ENCODE results near the gene IMMP2L.

IMMP2L gene

DNA sequence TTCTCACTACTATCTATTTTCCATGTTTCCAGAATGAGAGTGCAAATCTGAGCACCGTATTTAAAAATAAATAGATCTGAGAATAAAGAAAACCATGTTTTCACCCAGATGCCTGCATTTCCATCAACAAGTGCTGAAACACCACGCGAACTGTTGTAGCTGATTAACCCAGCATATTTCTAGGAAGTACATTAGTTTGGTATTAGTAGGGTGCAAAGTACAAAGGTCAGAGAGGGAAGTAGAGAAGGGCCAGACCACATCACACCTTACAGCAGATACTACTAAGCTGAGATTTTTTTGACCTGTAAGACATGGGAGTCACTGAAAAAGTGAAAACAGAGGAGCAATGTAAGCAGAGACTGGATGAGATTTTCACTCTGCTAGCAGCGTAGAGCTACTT, 181.3 kb downstream of the IMMP2L start:
- no peaks in the 10 kb centered on the region for H3K27me3 ChIP-seq (ENCODE audit: control insufficient read depth, insufficient read depth, low read length)
- H3K9ac ChIP-seq (ENCODE audit: low read depth, low read length) = no peak overlapping the region
- H3K9me3 ChIP-seq (ENCODE audit: control insufficient read depth, insufficient read depth, low read length) = no peaks in the 10 kb centered on the region
- no peak overlapping the region for H3K4me3 ChIP-seq (ENCODE audit: low read depth, low read length)
- H3K36me3 ChIP-seq (ENCODE audit: control insufficient read depth, insufficient read depth, low read length) = no peaks in the 10 kb centered on the region
- no peaks in the 10 kb centered on the region for H3K4me1 ChIP-seq (ENCODE audit: control insufficient read depth, insufficient read depth, low read length)

GRCh38 chr7:111374027-111374426, 188.3 kb downstream of the IMMP2L start:
- H3K9ac ChIP-seq (ENCODE audit: low read depth, low read length) = no peak overlapping the region
- H3K27me3 ChIP-seq (ENCODE audit: control insufficient read depth, insufficient read depth, low read length) = no peaks in the 10 kb centered on the region
- no peak overlapping the region for H3K4me3 ChIP-seq (ENCODE audit: low read depth, low read length)
- no peaks in the 10 kb centered on the region for H3K4me1 ChIP-seq (ENCODE audit: control insufficient read depth, insufficient read depth, low read length)
- H3K9me3 ChIP-seq (ENCODE audit: control insufficient read depth, insufficient read depth, low read length) = no peaks in the 10 kb centered on the region
- no peaks in the 10 kb centered on the region for H3K36me3 ChIP-seq (ENCODE audit: control insufficient read depth, insufficient read depth, low read length)

DNA sequence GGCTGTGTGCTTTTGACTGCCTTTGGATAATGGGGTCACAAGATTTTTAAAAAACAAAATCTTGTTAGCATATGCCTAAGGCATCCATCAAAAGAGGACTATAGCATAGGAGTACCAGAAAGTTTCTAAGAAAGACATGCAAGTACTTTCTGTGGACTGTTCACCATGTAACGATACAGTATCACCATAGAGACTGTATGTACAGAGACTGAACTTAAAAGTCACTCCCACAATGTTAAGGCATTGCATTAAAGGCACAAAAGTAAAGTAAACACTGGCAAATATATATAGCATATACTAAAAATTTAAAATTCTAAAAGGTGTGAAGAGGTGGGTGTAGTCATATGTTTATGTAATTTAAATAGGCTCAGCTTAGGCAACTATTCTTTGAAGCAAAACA, 190.9 kb downstream of the IMMP2L start:
- Histone ChIP-seq H3K9ac (ENCODE audit: low read depth, low read length) (no peak overlapping the region), H3K4me1 (ENCODE audit: control insufficient read depth, insufficient read depth, low read length) (no peaks in the 10 kb centered on the region), H3K36me3 (ENCODE audit: control insufficient read depth, insufficient read depth, low read length) (no peaks in the 10 kb centered on the region), H3K9me3 (ENCODE audit: control insufficient read depth, insufficient read depth, low read length) (no peaks in the 10 kb centered on the region), H3K27me3 (ENCODE audit: control insufficient read depth, insufficient read depth, low read length) (no peaks in the 10 kb centered on the region), H3K4me3 (ENCODE audit: low read depth, low read length) (no peak overlapping the region)

GRCh38 chr7:111370002-111370401, 192.3 kb downstream of the IMMP2L start:
- no peaks in the 10 kb centered on the region for H3K36me3 ChIP-seq (ENCODE audit: control insufficient read depth, insufficient read depth, low read length)
- H3K9me3 ChIP-seq (ENCODE audit: control insufficient read depth, insufficient read depth, low read length) = no peaks in the 10 kb centered on the region
- no peaks in the 10 kb centered on the region for H3K27me3 ChIP-seq (ENCODE audit: control insufficient read depth, insufficient read depth, low read length)
- no peaks in the 10 kb centered on the region for H3K4me1 ChIP-seq (ENCODE audit: control insufficient read depth, insufficient read depth, low read length)
- H3K4me3 ChIP-seq (ENCODE audit: low read depth, low read length) = no peak overlapping the region
- no peak overlapping the region for H3K9ac ChIP-seq (ENCODE audit: low read depth, low read length)

DNA sequence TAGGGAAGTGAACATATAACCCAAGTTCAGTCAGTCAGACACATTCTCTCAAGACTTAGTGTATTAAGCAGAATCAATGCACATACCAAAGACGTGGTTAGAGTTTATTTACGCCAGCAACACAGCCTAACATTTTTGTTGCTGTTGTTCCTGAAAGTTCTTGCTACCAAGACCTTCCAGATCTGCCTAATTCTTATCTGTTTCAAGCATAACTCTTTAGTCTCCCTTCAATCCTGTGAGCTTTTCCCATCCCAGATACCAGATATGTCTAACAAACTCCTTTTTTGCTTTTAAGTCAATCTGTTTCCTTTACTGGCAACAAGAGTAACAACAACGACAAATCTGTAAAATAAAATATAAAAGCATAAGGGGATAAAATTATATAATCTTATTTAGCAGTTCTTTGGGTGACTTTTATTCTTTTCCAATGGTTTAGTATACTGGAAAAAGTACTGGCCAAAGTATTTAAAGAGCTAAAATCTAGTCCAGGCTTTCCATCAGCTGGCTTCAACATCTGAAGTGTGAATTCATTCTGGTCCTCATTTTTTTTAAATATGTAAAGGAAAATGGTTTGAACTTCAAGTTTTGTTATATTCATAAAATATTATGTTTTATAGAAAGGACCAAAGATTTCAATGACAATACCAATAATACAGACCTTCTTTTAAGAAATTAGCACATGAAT, 193.8 kb downstream of the IMMP2L start:
- no peaks in the 10 kb centered on the region for H3K9me3 ChIP-seq (ENCODE audit: control insufficient read depth, insufficient read depth, low read length)
- H3K36me3 ChIP-seq (ENCODE audit: control insufficient read depth, insufficient read depth, low read length) = no peaks in the 10 kb centered on the region
- no peak overlapping the region for H3K9ac ChIP-seq (ENCODE audit: low read depth, low read length)
- no peak overlapping the region for H3K4me3 ChIP-seq (ENCODE audit: low read depth, low read length)
- H3K27me3 ChIP-seq (ENCODE audit: control insufficient read depth, insufficient read depth, low read length) = no peaks in the 10 kb centered on the region
- no peaks in the 10 kb centered on the region for H3K4me1 ChIP-seq (ENCODE audit: control insufficient read depth, insufficient read depth, low read length)

GRCh38 chr7:111364413-111364812, 197.9 kb downstream of the IMMP2L start:
- Histone ChIP-seq H3K27me3 (ENCODE audit: control insufficient read depth, insufficient read depth, low read length) (no peaks in the 10 kb centered on the region), H3K9me3 (ENCODE audit: control insufficient read depth, insufficient read depth, low read length) (no peaks in the 10 kb centered on the region), H3K4me1 (ENCODE audit: control insufficient read depth, insufficient read depth, low read length) (no peaks in the 10 kb centered on the region), H3K36me3 (ENCODE audit: control insufficient read depth, insufficient read depth, low read length) (no peaks in the 10 kb centered on the region), H3K4me3 (ENCODE audit: low read depth, low read length) (no peak overlapping the region), H3K9ac (ENCODE audit: low read depth, low read length) (no peak overlapping the region)

DNA sequence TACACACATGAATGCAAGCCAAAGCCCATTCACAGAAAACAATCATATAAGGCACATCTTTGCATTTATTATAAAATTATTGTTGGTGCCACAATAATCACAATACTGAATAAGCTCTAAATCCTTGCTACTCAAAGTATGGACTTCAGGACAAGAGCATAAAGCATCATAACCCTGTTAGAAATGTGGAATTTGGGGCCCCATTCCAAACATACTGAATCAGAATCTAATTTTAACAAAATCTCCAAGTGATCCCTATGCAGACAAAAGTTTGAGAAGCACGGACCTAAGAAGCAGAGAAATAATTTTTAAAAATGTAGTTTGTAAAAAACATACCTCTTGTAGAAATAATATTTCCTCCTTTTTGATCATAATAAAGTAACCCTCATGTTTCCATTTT, 199.2 kb downstream of the IMMP2L start:
- Histone ChIP-seq H3K4me1 (ENCODE audit: control insufficient read depth, insufficient read depth, low read length) (no peaks in the 10 kb centered on the region), H3K36me3 (ENCODE audit: control insufficient read depth, insufficient read depth, low read length) (no peaks in the 10 kb centered on the region), H3K9me3 (ENCODE audit: control insufficient read depth, insufficient read depth, low read length) (no peaks in the 10 kb centered on the region), H3K9ac (ENCODE audit: low read depth, low read length) (no peak overlapping the region), H3K4me3 (ENCODE audit: low read depth, low read length) (no peak overlapping the region), H3K27me3 (ENCODE audit: control insufficient read depth, insufficient read depth, low read length) (no peaks in the 10 kb centered on the region)

- Histone ChIP-seq H3K9me3 (ENCODE audit: control insufficient read depth, insufficient read depth, low read length) (no peaks in the 10 kb centered on the region), H3K36me3 (ENCODE audit: control insufficient read depth, insufficient read depth, low read length) (no peaks in the 10 kb centered on the region), H3K4me1 (ENCODE audit: control insufficient read depth, insufficient read depth, low read length) (no peaks in the 10 kb centered on the region), H3K9ac (ENCODE audit: low read depth, low read length) (no peak overlapping the region), H3K27me3 (ENCODE audit: control insufficient read depth, insufficient read depth, low read length) (no peaks in the 10 kb centered on the region), H3K4me3 (ENCODE audit: low read depth, low read length) (no peak overlapping the region)
Measured at GRCh38 chr7:111362506-111363054, 199.7 kb downstream of the IMMP2L start.

GRCh38 chr7:111358915-111359314, 203.4 kb downstream of the IMMP2L start:
- no peaks in the 10 kb centered on the region for H3K9me3 ChIP-seq (ENCODE audit: control insufficient read depth, insufficient read depth, low read length)
- no peaks in the 10 kb centered on the region for H3K4me1 ChIP-seq (ENCODE audit: control insufficient read depth, insufficient read depth, low read length)
- no peak overlapping the region for H3K4me3 ChIP-seq (ENCODE audit: low read depth, low read length)
- no peaks in the 10 kb centered on the region for H3K27me3 ChIP-seq (ENCODE audit: control insufficient read depth, insufficient read depth, low read length)
- no peak overlapping the region for H3K9ac ChIP-seq (ENCODE audit: low read depth, low read length)
- no peaks in the 10 kb centered on the region for H3K36me3 ChIP-seq (ENCODE audit: control insufficient read depth, insufficient read depth, low read length)

DNA sequence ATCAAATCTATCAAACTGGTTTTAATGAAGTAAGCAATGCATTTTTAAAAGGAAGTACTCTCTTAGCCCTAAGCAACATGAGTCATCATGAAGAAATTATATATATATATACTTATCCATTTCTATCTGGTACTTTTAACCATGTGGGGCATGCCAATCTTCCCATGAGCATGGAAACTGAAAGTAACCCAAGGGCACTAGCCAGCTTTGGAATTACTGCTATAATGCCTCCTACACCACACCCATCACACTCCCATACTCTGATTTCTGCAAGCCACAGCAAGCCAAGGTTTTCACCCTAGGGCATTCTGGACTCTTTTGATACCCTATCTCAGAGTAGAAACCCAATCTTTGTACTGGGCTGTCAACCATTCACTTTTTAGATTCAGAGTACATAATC, 204.6 kb downstream of the IMMP2L start:
- no peaks in the 10 kb centered on the region for H3K9me3 ChIP-seq (ENCODE audit: control insufficient read depth, insufficient read depth, low read length)
- H3K4me3 ChIP-seq (ENCODE audit: low read depth, low read length) = no peak overlapping the region
- H3K27me3 ChIP-seq (ENCODE audit: control insufficient read depth, insufficient read depth, low read length) = no peaks in the 10 kb centered on the region
- no peaks in the 10 kb centered on the region for H3K4me1 ChIP-seq (ENCODE audit: control insufficient read depth, insufficient read depth, low read length)
- H3K36me3 ChIP-seq (ENCODE audit: control insufficient read depth, insufficient read depth, low read length) = no peaks in the 10 kb centered on the region
- H3K9ac ChIP-seq (ENCODE audit: low read depth, low read length) = no peak overlapping the region

DNA sequence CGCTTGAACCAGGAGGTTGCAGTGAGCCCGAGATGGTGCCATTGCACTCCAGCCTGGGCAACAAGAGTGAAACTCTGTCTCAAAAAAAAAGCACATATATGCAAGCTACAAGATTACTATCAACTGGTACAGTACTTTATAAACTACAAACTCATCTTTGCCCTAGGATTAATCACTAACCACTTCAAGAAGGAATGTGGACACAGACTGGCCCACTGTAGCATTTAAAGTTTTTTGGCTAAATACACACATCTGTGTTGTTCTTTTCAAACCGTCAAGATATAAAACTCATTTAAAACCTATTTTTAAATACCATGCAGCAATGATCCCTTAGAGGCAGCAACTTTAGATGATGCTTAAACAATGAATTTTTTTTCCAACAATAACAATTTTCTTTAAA, 205.4 kb downstream of the IMMP2L start:
- Histone ChIP-seq H3K9me3 (ENCODE audit: control insufficient read depth, insufficient read depth, low read length) (no peaks in the 10 kb centered on the region), H3K4me1 (ENCODE audit: control insufficient read depth, insufficient read depth, low read length) (no peaks in the 10 kb centered on the region), H3K9ac (ENCODE audit: low read depth, low read length) (no peak overlapping the region), H3K27me3 (ENCODE audit: control insufficient read depth, insufficient read depth, low read length) (no peaks in the 10 kb centered on the region), H3K36me3 (ENCODE audit: control insufficient read depth, insufficient read depth, low read length) (no peaks in the 10 kb centered on the region), H3K4me3 (ENCODE audit: low read depth, low read length) (no peak overlapping the region)

GRCh38 chr7:111352319-111352718, 210.0 kb downstream of the IMMP2L start:
- Histone ChIP-seq H3K9me3 (ENCODE audit: control insufficient read depth, insufficient read depth, low read length) (no peaks in the 10 kb centered on the region), H3K4me1 (ENCODE audit: control insufficient read depth, insufficient read depth, low read length) (no peaks in the 10 kb centered on the region), H3K36me3 (ENCODE audit: control insufficient read depth, insufficient read depth, low read length) (no peaks in the 10 kb centered on the region), H3K4me3 (ENCODE audit: low read depth, low read length) (no peak overlapping the region), H3K27me3 (ENCODE audit: control insufficient read depth, insufficient read depth, low read length) (no peaks in the 10 kb centered on the region), H3K9ac (ENCODE audit: low read depth, low read length) (no peak overlapping the region)
